Measurements from ENCODE around the gene MEF2C.
A peak's percentile ranks its signal among the peaks of the same experiment; 100 is the strongest.
"Not testable (repeated sequence)": the region's sequence is repeated elsewhere in the genome, so short reads cannot be mapped to it uniquely, and the experiment has no call there.

MEF2C gene

GRCh38 chr5:88883059-88883835 lies at the start of gene MEF2C:
Gene MEF2C, minus strand, starts transcription at chr5:88883184. Its CDS starts 59,396 bp downstream, at chr5:88823788.
- peaks cover 19% of the 10 kb centered on the region for H3K4me1 Mint-ChIP-seq
- peaks cover 60% of the 10 kb centered on the region for H3K27me3 Mint-ChIP-seq
- DNase-seq = no peak
- H3K9me3 Mint-ChIP-seq = no peaks in the 10 kb centered on the region
- ATAC-seq = peak; percentile 71
- H3K27ac Mint-ChIP-seq = peak within 1 kb of the TSS in 1 of 2 donors; percentile 80
- peak within 1 kb of the TSS; percentile 77 to 86 for H3K4me3 Mint-ChIP-seq

DNA sequence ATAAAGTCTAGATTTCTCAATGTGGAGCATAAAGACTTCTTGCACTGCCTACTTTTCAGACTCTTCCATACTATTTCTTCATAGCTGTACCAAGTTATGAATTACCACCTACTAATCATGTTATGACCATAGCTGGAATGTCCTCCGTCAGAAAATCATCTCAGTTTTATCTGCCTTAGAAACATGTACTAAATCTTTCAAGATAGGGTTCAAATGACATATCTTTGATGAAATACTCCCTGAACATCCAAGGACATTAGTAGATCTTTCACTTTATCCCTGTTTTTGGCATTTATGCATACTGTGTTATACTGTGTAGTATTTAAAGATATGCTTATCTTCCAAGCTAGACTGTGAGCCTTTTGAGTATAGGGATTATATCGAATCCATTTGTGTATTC lies 49.6 kb upstream of the MEF2C start:
- Mint-ChIP-seq H3K27ac (no peak overlapping the region), H3K4me1 (no peaks in the 10 kb centered on the region), H3K4me3 (no peak overlapping the region), H3K9me3 (no peaks in the 10 kb centered on the region), H3K27me3 (no peaks in the 10 kb centered on the region)
- ATAC-seq (no peak), DNase-seq (no peak)

GRCh38 chr5:88930335-88930734 lies 47.4 kb upstream of the MEF2C start:
- no peaks in the 10 kb centered on the region for H3K27me3 Mint-ChIP-seq
- H3K4me3 Mint-ChIP-seq = no peak overlapping the region
- H3K9me3 Mint-ChIP-seq = no peaks in the 10 kb centered on the region
- H3K4me1 Mint-ChIP-seq = no peaks in the 10 kb centered on the region
- DNase-seq (no peak), ATAC-seq (no peak)
- no peak overlapping the region for H3K27ac Mint-ChIP-seq

DNA sequence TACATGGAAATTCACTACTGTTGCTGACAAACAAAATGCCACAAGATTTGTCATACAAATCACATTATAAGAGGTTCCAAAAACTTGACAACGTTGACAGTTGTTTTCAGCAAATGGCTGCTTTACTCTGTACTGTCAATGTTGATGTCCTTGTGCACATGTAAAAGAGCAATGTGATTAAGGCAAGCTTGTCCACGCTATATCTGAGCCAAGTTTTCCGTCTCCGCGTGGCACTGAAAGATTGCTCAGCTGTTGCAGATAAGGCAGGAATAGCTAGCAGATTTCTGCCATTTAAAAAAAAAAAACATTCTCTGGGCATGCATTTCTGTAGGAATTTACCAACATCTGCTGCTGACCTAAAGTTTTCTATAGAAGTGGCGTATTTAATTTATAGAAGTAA lies 46.4 kb upstream of the MEF2C start:
- Mint-ChIP-seq H3K27me3 (peaks cover 2% of the 10 kb centered on the region), H3K27ac (no peak overlapping the region)

GRCh38 chr5:88926774-88927173 lies 43.8 kb upstream of the MEF2C start:
- no peak for DNase-seq

More for the DNA sequence above, 46.4 kb upstream of the MEF2C start:
- ATAC-seq = no peak
- Mint-ChIP-seq H3K4me3 (no peak overlapping the region), H3K9me3 (no peaks in the 10 kb centered on the region), H3K4me1 (no peaks in the 10 kb centered on the region)
- DNase-seq = no peak

GRCh38 chr5:88925692-88926490 lies 42.9 kb upstream of the MEF2C start:
- Mint-ChIP-seq H3K4me1 (no peaks in the 10 kb centered on the region), H3K9me3 (no peaks in the 10 kb centered on the region), H3K27ac (no peak overlapping the region), H3K4me3 (no peak overlapping the region), H3K27me3 (peaks cover 7% of the 10 kb centered on the region)
- ATAC-seq = no peak
- no peak for DNase-seq

More at GRCh38 chr5:88926774-88927173, 43.8 kb upstream of the MEF2C start:
- H3K27ac Mint-ChIP-seq = no peak overlapping the region
- H3K9me3 Mint-ChIP-seq = no peaks in the 10 kb centered on the region
- H3K4me3 Mint-ChIP-seq = no peak overlapping the region
- ATAC-seq = no peak
- no peaks in the 10 kb centered on the region for H3K4me1 Mint-ChIP-seq
- peaks cover 7% of the 10 kb centered on the region for H3K27me3 Mint-ChIP-seq

GRCh38 chr5:88924330-88924657 lies 41.3 kb upstream of the MEF2C start:
- H3K27ac Mint-ChIP-seq = no peak overlapping the region
- H3K27me3 Mint-ChIP-seq = peaks cover 7% of the 10 kb centered on the region
- no peaks in the 10 kb centered on the region for H3K9me3 Mint-ChIP-seq
- ATAC-seq = no peak
- H3K4me1 Mint-ChIP-seq = no peaks in the 10 kb centered on the region
- no peak overlapping the region for H3K4me3 Mint-ChIP-seq
- no peak for DNase-seq

GRCh38 chr5:88923623-88924329 lies 40.8 kb upstream of the MEF2C start:
- Mint-ChIP-seq H3K27ac (no peak overlapping the region), H3K4me3 (no peak overlapping the region), H3K9me3 (no peaks in the 10 kb centered on the region), H3K4me1 (no peaks in the 10 kb centered on the region), H3K27me3 (peaks cover 7% of the 10 kb centered on the region)
- DNase-seq (no peak), ATAC-seq (no peak)

- ATAC-seq, H3K4me3 Mint-ChIP-seq, H3K9me3 Mint-ChIP-seq, DNase-seq, H3K27me3 Mint-ChIP-seq, H3K4me1 Mint-ChIP-seq, H3K27ac Mint-ChIP-seq: not testable (repeated sequence)
These were observed 29.8 kb upstream of the MEF2C start for GRCh38 chr5:88912743-88913142.

DNA sequence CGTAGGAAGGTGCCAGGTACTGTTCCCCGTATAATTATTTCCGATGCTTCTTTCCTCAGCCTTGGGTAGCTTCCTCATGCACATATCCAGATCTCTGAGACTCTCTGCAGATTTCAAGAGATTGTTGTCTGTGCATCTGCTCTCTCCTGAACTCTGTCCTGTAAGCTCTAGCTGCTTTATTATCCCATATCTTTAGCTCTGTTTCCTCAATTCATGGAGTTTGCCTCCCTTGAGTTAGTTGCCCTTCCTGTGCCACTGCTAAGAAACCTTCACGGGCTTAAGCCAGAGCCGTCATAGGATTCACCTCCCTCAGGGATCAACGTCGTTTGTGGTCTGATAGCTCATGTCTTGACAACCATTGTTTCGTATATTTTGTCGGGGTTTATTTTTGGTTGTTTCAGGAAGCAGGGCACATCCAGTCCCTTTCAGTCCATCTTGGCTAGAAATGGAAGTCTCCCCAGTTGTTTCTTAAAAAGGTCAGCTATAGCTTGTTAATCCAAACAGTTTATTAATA lies 28.1 kb upstream of the MEF2C start:
- DNase-seq, H3K4me1 Mint-ChIP-seq, H3K4me3 Mint-ChIP-seq, H3K9me3 Mint-ChIP-seq, H3K27me3 Mint-ChIP-seq, H3K27ac Mint-ChIP-seq, ATAC-seq: not testable (repeated sequence)

DNA sequence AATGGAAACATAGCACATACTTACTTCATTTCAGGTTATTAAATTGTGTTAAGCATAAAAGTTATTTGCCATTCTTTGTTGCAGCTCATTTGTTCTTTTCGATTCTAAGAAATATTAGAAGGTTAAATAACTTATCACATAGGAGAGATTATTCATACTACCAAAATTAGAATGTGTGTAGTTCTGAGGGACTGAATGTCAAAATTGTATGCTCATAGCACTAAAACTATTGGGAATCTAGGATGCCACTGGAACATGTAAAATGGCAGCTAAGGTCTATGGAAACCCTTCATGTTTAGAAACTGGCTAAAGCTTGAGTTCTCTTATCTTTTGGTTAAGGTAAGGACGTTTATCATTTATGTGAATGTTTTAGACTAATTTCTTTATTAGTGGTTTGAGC lies 21.5 kb upstream of the MEF2C start:
- H3K9me3 Mint-ChIP-seq, H3K4me1 Mint-ChIP-seq, DNase-seq, H3K4me3 Mint-ChIP-seq, H3K27me3 Mint-ChIP-seq, H3K27ac Mint-ChIP-seq, ATAC-seq: not testable (repeated sequence)

DNA sequence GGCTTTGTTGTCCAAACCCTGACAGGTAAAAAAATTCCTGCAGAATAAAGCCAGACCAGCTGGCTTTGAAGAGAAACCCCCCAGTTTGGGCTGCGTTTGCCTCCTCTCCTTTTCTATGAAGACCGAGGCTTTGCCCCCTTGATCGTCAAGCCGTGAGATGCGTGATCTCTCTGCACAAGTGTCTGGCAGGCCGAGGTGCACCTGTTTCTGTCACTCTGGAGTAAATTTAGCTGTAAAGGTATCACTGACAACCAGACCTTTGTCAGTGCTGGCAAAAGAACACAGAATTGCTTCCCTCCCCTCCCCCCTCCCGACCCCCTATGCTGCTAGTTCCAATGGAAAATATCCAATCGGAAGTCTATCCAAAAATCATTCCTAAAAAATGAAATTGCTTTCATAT lies 21.0 kb upstream of the MEF2C start:
- not testable (repeated sequence) for H3K4me1 Mint-ChIP-seq, H3K4me3 Mint-ChIP-seq, DNase-seq, ATAC-seq, H3K27me3 Mint-ChIP-seq, H3K27ac Mint-ChIP-seq, H3K9me3 Mint-ChIP-seq

GRCh38 chr5:88901077-88901476 lies 18.1 kb upstream of the MEF2C start:
- ATAC-seq = not testable (repeated sequence)

DNA sequence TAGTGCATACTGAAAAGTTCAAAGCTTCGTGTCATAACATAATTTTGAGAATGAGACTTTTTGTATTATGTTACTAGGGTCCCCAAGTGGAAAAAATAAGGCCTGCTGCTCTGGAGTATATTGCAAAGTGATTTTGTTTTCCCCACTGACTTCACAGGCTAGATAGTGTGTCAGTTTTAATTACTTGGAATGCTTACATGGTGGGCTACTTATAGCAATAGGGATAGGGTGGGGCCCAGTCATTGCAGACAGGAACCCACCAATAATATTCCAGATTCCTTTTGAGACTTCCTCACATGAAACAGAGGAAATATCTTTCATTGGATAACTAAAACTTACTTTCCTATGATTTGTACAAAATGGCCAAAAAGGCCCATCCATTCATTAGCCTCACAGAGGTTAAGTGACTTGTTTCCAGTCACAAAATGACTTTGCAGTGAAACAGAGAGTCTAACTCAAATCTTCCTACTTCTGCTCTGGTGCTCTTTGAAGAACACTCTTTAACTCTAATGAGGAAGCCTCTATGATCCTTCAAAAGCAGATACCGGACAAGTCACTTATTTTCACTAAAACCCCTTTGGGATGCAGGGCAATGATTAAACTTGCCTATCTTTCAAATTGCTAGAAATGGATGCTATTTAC lies 16.2 kb upstream of the MEF2C start:
- Mint-ChIP-seq H3K27ac (no peak overlapping the region), H3K9me3 (no peaks in the 10 kb centered on the region), H3K27me3 (peaks cover 7% of the 10 kb centered on the region), H3K4me1 (no peaks in the 10 kb centered on the region), H3K4me3 (no peak overlapping the region)
- DNase-seq (no peak), ATAC-seq (no peak)

More at GRCh38 chr5:88901077-88901476, 18.1 kb upstream of the MEF2C start:
- DNase-seq, H3K4me3 Mint-ChIP-seq, H3K27ac Mint-ChIP-seq, H3K4me1 Mint-ChIP-seq, H3K9me3 Mint-ChIP-seq, H3K27me3 Mint-ChIP-seq: not testable (repeated sequence)

DNA sequence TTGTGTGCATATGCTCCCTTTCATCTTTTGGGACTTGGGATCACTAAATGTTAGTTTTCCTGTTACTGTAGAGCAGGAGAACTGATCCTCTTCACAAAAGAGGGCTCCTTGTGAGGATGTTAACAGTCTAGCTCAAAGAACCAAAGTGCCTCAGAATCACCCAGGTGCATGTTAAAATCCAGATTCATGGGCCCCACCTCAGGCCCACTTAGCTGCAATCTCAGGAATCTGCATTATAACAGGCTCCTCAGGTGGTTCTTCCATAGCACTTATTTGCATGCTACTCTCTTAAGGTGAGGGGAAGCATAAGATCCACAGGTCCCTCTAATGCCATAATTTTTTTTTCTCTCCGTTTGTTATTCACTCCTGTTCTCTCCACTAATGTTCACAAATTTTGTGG lies 14.8 kb upstream of the MEF2C start:
- DNase-seq (no peak), ATAC-seq (no peak)
- H3K4me3 Mint-ChIP-seq = no peak overlapping the region
- no peaks in the 10 kb centered on the region for H3K9me3 Mint-ChIP-seq
- peaks cover 7% of the 10 kb centered on the region for H3K27me3 Mint-ChIP-seq
- H3K4me1 Mint-ChIP-seq = no peaks in the 10 kb centered on the region
- no peak overlapping the region for H3K27ac Mint-ChIP-seq
